Measurements from ENCODE around the gene SRD5A1.

SRD5A1 gene

DNA sequence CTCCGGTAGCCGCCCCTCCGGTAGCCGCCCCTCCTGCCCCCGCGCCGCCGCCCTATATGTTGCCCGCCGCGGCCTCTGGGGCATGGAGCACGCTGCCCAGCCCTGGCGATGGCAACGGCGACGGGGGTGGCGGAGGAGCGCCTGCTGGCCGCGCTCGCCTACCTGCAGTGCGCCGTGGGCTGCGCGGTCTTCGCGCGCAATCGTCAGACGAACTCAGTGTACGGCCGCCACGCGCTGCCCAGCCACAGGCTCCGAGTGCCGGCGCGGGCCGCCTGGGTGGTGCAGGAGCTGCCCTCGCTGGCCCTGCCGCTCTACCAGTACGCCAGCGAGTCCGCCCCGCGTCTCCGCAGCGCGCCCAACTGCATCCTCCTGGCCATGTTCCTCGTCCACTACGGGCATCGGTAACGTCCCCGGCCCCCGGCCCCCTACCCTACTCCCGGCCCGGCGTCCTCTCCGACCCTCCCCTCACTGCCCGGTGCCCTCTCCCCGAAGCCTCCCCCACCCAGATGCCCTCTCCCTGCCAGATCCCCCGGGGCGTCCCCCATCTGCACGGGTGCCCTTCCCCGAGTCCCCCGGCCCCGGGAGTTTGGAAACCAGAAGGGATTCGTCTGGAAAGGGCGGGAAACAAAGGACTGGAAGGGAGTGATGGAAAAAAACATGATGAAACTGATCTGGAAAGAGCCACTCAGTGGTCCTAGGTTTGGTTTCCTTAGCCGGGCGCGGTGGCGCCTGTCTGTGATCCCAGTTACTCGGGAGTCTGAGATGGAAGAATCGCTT, 417 bp downstream of the SRD5A1 start:
- peak overlapping the region; percentile 77 for H3K27ac ChIP-seq
- TF ChIP-seq, protein P1, sequence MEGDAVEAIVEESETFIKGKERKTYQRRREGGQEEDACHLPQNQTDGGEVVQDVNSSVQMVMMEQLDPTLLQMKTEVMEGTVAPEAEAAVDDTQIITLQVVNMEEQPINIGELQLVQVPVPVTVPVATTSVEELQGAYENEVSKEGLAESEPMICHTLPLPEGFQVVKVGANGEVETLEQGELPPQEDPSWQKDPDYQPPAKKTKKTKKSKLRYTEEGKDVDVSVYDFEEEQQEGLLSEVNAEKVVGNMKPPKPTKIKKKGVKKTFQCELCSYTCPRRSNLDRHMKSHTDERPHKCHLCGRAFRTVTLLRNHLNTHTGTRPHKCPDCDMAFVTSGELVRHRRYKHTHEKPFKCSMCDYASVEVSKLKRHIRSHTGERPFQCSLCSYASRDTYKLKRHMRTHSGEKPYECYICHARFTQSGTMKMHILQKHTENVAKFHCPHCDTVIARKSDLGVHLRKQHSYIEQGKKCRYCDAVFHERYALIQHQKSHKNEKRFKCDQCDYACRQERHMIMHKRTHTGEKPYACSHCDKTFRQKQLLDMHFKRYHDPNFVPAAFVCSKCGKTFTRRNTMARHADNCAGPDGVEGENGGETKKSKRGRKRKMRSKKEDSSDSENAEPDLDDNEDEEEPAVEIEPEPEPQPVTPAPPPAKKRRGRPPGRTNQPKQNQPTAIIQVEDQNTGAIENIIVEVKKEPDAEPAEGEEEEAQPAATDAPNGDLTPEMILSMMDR (conservative IDR thresholded peaks at IDR 0.05), result no peak
- TF ChIP-seq ZFX (IDR thresholded peaks at IDR 0.05), result no peak; the same call in 1 of the 2 replicates

DNA sequence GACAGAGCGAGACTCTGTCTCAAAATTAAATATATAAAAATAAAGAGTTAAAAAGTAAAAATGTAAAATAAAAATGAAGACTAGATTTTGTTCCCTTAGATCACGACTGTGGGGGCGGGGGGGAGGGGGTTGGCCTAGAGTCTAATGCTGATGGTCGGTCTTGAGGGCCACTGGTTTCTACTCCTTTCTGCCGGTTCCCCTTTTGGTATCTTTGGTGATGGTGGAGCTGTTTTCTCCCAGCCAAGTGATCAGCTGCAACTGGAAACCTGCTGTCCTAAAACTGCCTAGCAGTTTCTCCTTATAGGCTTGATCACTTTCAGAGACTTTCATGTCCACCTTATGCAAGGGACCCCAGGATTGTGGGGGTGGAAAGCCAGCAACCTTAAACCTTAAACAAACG, 1.1 kb downstream of the SRD5A1 start:
- H3K27ac ChIP-seq, result peak overlapping the region; percentile 77

DNA sequence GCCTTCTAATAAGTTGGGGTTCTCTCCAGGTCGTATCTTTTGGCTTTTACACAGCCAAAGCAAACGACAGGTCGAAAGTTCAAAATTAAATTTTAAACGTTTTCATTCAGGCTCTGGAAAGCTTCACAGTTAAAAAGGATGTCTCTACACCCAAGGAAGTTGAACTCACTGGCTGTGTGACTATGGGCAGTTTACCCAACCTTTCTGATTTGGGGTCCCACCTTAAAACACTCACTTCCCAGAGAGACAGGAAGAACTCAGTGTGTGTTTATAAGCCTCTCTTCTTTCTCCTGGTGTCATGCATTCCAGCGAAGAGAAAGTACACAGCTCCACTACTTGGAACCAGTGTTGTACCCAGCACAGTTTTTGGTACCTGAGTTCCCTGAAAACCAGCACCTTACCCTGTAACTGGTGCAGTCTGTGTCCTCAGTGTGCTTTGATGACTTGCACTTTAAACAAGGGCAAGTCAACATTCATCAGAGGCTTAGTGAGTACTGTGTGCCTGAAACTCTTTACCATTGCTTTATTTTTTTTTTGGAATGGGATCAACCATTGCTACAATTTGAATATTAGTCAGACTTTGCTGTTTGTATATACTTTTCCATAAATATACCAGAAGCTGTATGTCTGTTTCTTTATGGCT, 1.7 kb downstream of the SRD5A1 start:
- no peak for TF ChIP-seq ZFX (IDR thresholded peaks at IDR 0.05)
- TF ChIP-seq, protein P1 (conservative IDR thresholded peaks at IDR 0.05), result no peak
- H3K27ac ChIP-seq, result no peak overlapping the region

More for the DNA sequence above, 1.1 kb downstream of the SRD5A1 start:
- TF ChIP-seq, protein P1 (conservative IDR thresholded peaks at IDR 0.05), result no peak
- TF ChIP-seq ZFX (IDR thresholded peaks at IDR 0.05), result no peak

DNA sequence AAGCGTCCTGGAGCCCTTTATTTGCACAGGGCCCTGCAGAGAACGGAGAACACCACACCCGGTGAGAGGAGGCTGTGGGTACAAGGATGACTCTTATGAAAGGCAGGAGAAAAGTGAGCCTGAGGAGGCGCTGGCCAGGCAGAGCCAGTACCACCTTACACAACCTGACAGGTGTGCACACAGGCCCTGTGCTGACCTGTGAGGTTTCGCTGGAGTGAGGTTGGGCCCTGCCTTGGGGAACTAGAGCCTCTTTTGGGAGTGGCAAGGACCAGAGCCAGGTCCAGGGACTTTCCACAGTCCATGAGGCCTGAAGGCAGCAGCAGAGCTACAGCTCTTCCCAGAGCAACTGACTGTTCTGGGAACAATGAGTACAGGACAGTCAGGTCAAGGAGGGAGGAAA, 3.1 kb downstream of the SRD5A1 start:
- peak overlapping the region; percentile 13 for H3K27ac ChIP-seq
- TF ChIP-seq, protein P1 (conservative IDR thresholded peaks at IDR 0.05), result no peak
- TF ChIP-seq ZFX (IDR thresholded peaks at IDR 0.05), result no peak

DNA sequence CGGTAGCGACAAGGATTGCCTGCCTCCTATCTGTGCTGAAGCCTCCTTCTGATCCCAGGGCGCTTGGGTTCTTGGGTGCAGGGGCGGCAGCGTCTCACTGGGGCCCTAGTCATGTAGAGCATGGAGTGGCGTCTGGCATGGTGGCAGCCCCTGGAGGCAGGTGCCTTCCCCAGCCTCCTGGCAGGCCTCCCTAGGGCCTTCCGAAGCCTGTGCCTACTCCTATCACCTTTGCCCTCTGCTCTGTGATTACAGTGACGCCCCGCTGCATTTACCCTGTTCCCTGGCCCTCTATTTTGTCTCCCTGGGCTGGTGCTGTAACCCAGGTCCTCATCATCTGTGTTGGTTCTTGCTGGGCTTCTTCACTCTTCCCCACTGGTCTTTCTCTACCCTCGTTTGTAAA, 3.8 kb downstream of the SRD5A1 start:
- TF ChIP-seq ZFX (IDR thresholded peaks at IDR 0.05), result no peak
- TF ChIP-seq, protein P1 (conservative IDR thresholded peaks at IDR 0.05), result no peak
- H3K27ac ChIP-seq, result peak overlapping the region; percentile 13

DNA sequence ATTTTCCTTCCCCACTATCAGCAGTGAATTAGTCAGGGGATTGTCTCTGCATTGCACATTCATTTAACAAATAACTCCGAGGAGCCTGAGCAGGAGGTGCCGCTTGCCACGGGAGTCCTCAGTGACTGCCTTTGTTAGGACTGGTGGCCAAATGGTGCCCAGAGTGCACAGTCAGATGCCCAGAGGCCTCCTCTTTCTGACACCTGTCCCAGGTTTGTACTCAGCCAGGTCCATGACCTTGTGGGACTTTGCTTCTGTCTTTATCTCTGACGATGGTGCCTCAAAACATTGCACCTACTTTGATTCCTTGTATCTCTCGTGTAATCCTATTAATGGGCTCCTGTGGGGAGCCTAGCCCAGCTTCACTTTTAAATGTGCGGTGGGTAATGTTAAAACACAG, 4.3 kb downstream of the SRD5A1 start:
- no peak for TF ChIP-seq ZFX (IDR thresholded peaks at IDR 0.05)
- TF ChIP-seq, protein P1 (conservative IDR thresholded peaks at IDR 0.05), result no peak
- H3K27ac ChIP-seq, result no peak overlapping the region

DNA sequence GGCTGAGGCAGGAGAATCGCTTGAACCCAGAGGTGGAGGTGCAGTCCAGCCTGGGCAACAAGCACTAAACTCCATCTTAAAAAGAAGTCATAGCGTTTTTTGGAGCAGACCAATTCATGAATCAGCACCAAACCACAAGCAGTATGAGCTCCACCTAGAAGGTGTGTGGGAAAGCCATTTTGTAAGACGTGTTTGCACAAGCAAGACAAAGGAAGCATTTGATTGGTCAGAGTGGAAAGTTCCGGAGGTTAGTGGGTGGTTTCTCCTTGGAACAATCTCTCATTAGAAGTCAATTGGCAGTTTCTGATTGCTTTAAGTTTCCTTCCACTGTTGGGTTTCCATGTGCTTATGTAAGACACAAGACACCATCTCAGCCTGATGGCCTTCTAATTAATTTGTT, 5.0 kb downstream of the SRD5A1 start:
- TF ChIP-seq, protein P1 (conservative IDR thresholded peaks at IDR 0.05), result no peak
- no peak overlapping the region for H3K27ac ChIP-seq
